Endothelial cell of umbilical vein (primary cell): ENCODE measurements around the gene ACER2.

Source experiments
- EZH2 ChIP-seq: IDR thresholded peaks from 2 replicates; pipeline ENCODE4 v1.6.1; 2012; ENCODE audit warnings: borderline replicate concordance, low read depth, mild to moderate bottlenecking, moderate library complexity, low read length, inconsistent platforms; ENCODE audit not compliant: severe bottlenecking
- FOS ChIP-seq: IDR thresholded peaks from 2 replicates; pipeline ENCODE4 v1.6.1; 2011; ENCODE audit warnings: mild to moderate bottlenecking, low read length, moderate library complexity, borderline replicate concordance; ENCODE audit not compliant: insufficient read depth
- GATA2 ChIP-seq: IDR thresholded peaks from 2 replicates; pipeline ENCODE4 v1.7.0; 2011; ENCODE audit warnings: low read depth, mild to moderate bottlenecking, moderate library complexity, mixed read lengths, low read length; ENCODE audit not compliant: insufficient read length, insufficient read depth
- JUN ChIP-seq: IDR thresholded peaks from 2 replicates; pipeline ENCODE4 v1.6.1; 2011; ENCODE audit warnings: borderline replicate concordance, low read depth; ENCODE audit not compliant: insufficient read length, insufficient read depth
- MAX ChIP-seq: IDR thresholded peaks from 2 replicates; pipeline ENCODE4 v1.6.1; 2011; ENCODE audit not compliant: insufficient read depth, insufficient read length
- MYC ChIP-seq: IDR thresholded peaks from one replicate; pipeline ENCODE4 v1.6.1; 2011; ENCODE audit warnings: mild to moderate bottlenecking, low read depth, low read length
- POLR2A ChIP-seq: IDR thresholded peaks from 2 replicates; pipeline ENCODE4 v1.6.1; 2012; ENCODE audit warnings: low read depth, mild to moderate bottlenecking, control low read depth, low read length
- POLR2AphosphoS5 ChIP-seq: IDR thresholded peaks from 2 replicates; pipeline ENCODE4 v1.6.1; 2012; ENCODE audit warnings: low read depth, mild to moderate bottlenecking, control low read depth, low read length, moderate library complexity; ENCODE audit not compliant: insufficient read depth
- TF ChIP-seq, protein P1 (sequence below), 2 donors: IDR thresholded peaks; 1 replicate in 1 of 2; 2 replicates in 1 of 2; pipeline ENCODE4 v1.5.1; 2011; ENCODE audit warnings: low read length in 2 of 2, mild to moderate bottlenecking in 2 of 2, moderate library complexity in 2 of 2, control low read depth in 1 of 2, inconsistent platforms in 1 of 2, low read depth in 1 of 2; ENCODE audit not compliant: insufficient read depth in 1 of 2; ENCODE audit errors: extremely low read depth in 1 of 2

- TF ChIP-seq, protein P1, sequence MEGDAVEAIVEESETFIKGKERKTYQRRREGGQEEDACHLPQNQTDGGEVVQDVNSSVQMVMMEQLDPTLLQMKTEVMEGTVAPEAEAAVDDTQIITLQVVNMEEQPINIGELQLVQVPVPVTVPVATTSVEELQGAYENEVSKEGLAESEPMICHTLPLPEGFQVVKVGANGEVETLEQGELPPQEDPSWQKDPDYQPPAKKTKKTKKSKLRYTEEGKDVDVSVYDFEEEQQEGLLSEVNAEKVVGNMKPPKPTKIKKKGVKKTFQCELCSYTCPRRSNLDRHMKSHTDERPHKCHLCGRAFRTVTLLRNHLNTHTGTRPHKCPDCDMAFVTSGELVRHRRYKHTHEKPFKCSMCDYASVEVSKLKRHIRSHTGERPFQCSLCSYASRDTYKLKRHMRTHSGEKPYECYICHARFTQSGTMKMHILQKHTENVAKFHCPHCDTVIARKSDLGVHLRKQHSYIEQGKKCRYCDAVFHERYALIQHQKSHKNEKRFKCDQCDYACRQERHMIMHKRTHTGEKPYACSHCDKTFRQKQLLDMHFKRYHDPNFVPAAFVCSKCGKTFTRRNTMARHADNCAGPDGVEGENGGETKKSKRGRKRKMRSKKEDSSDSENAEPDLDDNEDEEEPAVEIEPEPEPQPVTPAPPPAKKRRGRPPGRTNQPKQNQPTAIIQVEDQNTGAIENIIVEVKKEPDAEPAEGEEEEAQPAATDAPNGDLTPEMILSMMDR (IDR thresholded peaks at IDR 0.05; ENCODE audit: extremely low read depth in 1 of 2, insufficient read depth in 1 of 2, low read depth in 1 of 2, low read length in 2 of 2), result no peak
- TF ChIP-seq EZH2 (no peak), POLR2AphosphoS5 (no peak), POLR2A (no peak), JUN (no peak), MYC (no peak), MAX (no peak), FOS (no peak), GATA2 (no peak)
Measured at GRCh38 chr9:19481121-19481870, 72.5 kb downstream of the ACER2 start.
